H1 (cell line): Measurements from ENCODE around the gene NFIX. TPM values are rescaled to one million over a fixed set of nuclear protein-coding genes. Genes with fewer than 3 reads are reported as not detected.

Experiments used
- ASH2L ChIP-seq: fragments of 200-600, 300-600 bp; sonication (generic); IDR thresholded peaks from one replicate; pipeline ENCODE4 v1.7.1; 2017; ENCODE audit warnings: low read length
- HDAC2 ChIP-seq, 2 experiments: fragments of 300-600 bp in 1 of 2; sonication (generic) in 1 of 2; IDR thresholded peaks; 2 replicates each; pipeline ENCODE4 v1.6.1; 2011 to 2012; ENCODE audit warnings: low read depth in 2 of 2, low read length in 2 of 2, mild to moderate bottlenecking in 2 of 2, moderate library complexity in 2 of 2, borderline replicate concordance in 1 of 2, inconsistent platforms in 1 of 2
- HDAC6 ChIP-seq: IDR thresholded peaks from one replicate; pipeline ENCODE4 v1.7.1; 2012; ENCODE audit warnings: low read depth, mild to moderate bottlenecking, inconsistent platforms, low read length, moderate library complexity
- RNF2 ChIP-seq: fragments of 200-900, 300-1000 bp; sonication (generic); IDR thresholded peaks from 2 replicates; pipeline ENCODE4 v1.7.1; 2016; ENCODE audit warnings: borderline replicate concordance, low read depth, mild to moderate bottlenecking, antibody characterized with exemption, low read length; ENCODE audit not compliant: poor library complexity, severe bottlenecking; ENCODE audit errors: missing control alignments
- SP4 ChIP-seq: IDR thresholded peaks from 2 replicates; pipeline ENCODE4 v1.6.1; 2012; ENCODE audit warnings: low read length, inconsistent platforms
- TAF1 ChIP-seq: IDR thresholded peaks from 2 replicates; pipeline ENCODE4 v1.6.1; 2011; ENCODE audit warnings: mild to moderate bottlenecking, low read depth, low read length
- polyA plus RNA-seq, 7 experiments: library from polyadenylated mRNA; depleted of rRNA in 3 of 7; stranded (reverse) in 5 of 7; unstranded in 2 of 7; fragments of >200 nt in 5 of 7; fragments of 200-250 nt in 2 of 7; gene quantifications; 1 replicate in 5 of 7; 2 replicates in 1 of 7; 4 replicates in 1 of 7; pipeline versions ENCODE4 v1.2.1 to v1.2.3, GENCODE V29; 2011 to 2013; ENCODE audit warnings: missing spikeins in 2 of 7, mixed read lengths in 2 of 7
- total RNA-seq: library from RNA; stranded (reverse); fragmentation: NEBNext Ultra II Directional; extraction: Animal tissue kit (Norgen Biotek cat#: 25700); gene quantifications from 2 replicates; pipeline ENCODE4 v1.2.1, GENCODE V29; 2021
- TF ChIP-seq, protein P1 (sequence below): IDR thresholded peaks from 2 replicates; pipeline ENCODE4 v1.6.1; 2011; ENCODE audit warnings: low read length, improper control_type of control experiment
- TF ChIP-seq, protein P2 (sequence below): fragments of 300-600 bp; sonication (generic); IDR thresholded peaks from 2 replicates; pipeline ENCODE4 v1.7.1; 2012; ENCODE audit warnings: low read length, moderate library complexity, mild to moderate bottlenecking, inconsistent platforms; ENCODE audit not compliant: insufficient replicate concordance

Gene NFIX
- total and polyA plus RNA-seq, 2 of the 8 experiments (the other 6 are each of a cell fraction or from before 2014, with no cell fraction given): 0.03 to 0.20 TPM

- TF ChIP-seq TAF1 (no peak), SP4 (no peak), HDAC6 (no peak), ASH2L (no peak), RNF2 (no peak), HDAC2 (IDR thresholded peaks at IDR 0.05; ENCODE audit: borderline replicate concordance in 1 of 2, low read depth in 2 of 2, low read length in 2 of 2) (no peak)
- TF ChIP-seq, protein P1, sequence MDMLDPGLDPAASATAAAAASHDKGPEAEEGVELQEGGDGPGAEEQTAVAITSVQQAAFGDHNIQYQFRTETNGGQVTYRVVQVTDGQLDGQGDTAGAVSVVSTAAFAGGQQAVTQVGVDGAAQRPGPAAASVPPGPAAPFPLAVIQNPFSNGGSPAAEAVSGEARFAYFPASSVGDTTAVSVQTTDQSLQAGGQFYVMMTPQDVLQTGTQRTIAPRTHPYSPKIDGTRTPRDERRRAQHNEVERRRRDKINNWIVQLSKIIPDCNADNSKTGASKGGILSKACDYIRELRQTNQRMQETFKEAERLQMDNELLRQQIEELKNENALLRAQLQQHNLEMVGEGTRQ: no peak
- TF ChIP-seq, protein P2, sequence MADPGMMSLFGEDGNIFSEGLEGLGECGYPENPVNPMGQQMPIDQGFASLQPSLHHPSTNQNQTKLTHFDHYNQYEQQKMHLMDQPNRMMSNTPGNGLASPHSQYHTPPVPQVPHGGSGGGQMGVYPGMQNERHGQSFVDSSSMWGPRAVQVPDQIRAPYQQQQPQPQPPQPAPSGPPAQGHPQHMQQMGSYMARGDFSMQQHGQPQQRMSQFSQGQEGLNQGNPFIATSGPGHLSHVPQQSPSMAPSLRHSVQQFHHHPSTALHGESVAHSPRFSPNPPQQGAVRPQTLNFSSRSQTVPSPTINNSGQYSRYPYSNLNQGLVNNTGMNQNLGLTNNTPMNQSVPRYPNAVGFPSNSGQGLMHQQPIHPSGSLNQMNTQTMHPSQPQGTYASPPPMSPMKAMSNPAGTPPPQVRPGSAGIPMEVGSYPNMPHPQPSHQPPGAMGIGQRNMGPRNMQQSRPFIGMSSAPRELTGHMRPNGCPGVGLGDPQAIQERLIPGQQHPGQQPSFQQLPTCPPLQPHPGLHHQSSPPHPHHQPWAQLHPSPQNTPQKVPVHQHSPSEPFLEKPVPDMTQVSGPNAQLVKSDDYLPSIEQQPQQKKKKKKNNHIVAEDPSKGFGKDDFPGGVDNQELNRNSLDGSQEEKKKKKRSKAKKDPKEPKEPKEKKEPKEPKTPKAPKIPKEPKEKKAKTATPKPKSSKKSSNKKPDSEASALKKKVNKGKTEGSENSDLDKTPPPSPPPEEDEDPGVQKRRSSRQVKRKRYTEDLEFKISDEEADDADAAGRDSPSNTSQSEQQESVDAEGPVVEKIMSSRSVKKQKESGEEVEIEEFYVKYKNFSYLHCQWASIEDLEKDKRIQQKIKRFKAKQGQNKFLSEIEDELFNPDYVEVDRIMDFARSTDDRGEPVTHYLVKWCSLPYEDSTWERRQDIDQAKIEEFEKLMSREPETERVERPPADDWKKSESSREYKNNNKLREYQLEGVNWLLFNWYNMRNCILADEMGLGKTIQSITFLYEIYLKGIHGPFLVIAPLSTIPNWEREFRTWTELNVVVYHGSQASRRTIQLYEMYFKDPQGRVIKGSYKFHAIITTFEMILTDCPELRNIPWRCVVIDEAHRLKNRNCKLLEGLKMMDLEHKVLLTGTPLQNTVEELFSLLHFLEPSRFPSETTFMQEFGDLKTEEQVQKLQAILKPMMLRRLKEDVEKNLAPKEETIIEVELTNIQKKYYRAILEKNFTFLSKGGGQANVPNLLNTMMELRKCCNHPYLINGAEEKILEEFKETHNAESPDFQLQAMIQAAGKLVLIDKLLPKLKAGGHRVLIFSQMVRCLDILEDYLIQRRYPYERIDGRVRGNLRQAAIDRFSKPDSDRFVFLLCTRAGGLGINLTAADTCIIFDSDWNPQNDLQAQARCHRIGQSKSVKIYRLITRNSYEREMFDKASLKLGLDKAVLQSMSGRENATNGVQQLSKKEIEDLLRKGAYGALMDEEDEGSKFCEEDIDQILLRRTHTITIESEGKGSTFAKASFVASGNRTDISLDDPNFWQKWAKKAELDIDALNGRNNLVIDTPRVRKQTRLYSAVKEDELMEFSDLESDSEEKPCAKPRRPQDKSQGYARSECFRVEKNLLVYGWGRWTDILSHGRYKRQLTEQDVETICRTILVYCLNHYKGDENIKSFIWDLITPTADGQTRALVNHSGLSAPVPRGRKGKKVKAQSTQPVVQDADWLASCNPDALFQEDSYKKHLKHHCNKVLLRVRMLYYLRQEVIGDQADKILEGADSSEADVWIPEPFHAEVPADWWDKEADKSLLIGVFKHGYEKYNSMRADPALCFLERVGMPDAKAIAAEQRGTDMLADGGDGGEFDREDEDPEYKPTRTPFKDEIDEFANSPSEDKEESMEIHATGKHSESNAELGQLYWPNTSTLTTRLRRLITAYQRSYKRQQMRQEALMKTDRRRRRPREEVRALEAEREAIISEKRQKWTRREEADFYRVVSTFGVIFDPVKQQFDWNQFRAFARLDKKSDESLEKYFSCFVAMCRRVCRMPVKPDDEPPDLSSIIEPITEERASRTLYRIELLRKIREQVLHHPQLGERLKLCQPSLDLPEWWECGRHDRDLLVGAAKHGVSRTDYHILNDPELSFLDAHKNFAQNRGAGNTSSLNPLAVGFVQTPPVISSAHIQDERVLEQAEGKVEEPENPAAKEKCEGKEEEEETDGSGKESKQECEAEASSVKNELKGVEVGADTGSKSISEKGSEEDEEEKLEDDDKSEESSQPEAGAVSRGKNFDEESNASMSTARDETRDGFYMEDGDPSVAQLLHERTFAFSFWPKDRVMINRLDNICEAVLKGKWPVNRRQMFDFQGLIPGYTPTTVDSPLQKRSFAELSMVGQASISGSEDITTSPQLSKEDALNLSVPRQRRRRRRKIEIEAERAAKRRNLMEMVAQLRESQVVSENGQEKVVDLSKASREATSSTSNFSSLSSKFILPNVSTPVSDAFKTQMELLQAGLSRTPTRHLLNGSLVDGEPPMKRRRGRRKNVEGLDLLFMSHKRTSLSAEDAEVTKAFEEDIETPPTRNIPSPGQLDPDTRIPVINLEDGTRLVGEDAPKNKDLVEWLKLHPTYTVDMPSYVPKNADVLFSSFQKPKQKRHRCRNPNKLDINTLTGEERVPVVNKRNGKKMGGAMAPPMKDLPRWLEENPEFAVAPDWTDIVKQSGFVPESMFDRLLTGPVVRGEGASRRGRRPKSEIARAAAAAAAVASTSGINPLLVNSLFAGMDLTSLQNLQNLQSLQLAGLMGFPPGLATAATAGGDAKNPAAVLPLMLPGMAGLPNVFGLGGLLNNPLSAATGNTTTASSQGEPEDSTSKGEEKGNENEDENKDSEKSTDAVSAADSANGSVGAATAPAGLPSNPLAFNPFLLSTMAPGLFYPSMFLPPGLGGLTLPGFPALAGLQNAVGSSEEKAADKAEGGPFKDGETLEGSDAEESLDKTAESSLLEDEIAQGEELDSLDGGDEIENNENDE: no peak
These were observed 8.1 kb upstream of the NFIX start (continued) for GRCh38 chr19:12987190-12987589.
